Measurements from ENCODE around the gene GOLGA8S. TPM values are rescaled to one million over a fixed set of nuclear protein-coding genes. Genes with fewer than 3 reads are reported as not detected.

Gene GOLGA8S, protein sequence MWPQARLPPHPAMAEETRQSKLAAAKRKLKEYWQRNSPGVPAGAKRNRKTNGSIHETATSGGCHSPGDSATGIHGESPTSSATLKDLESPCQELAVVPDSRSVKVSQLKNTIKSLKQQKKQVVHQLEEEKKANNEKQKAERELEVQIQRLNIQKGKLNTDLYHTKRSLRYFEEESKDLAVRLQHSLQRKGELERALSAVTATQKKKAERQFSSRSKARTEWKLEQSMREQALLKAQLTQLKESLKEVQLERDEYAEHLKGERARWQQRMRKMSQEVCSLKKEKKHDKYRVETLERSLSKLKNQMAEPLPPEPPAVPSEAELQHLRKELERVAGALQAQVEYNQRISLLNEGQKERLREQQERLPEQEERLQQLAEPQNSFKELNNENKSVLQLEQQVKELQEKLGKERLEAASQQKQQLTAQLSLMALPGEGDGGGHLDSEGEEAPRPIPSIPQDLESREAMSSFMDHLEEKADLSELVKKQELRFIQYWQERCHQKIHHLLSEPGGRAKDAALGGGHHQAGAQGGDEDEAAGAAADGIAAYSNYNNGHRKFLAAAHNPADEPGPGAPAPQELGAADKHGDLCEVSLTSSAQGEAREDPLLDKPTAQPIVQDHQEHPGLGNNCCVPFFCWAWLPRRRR
- total RNA-seq (2022; extraction: Qiagen RNA extraction; ENCODE audit: low read depth) = 0.12 to 0.25 TPM (median 0.18 TPM) in 5 replicates

GRCh38 chr15:23354448-23354847 lies at the start of gene GOLGA8S:
Gene GOLGA8S, plus strand, starts transcription at chr15:23354748. Its CDS starts 62 bp downstream, at chr15:23354810.

GRCh38 chr15:23334096-23334495 lies 20.5 kb upstream of the GOLGA8S start, which contains the start of gene GOLGA6L26:
Gene GOLGA6L26, minus strand, starts transcription at chr15:23334196. Its CDS starts 61 bp downstream, at chr15:23334135.

Other genes starting within 250 kb of the GOLGA8S start
- not detected in 5 replicates for gene GOLGA6L1, start 217.9 kb upstream of the GOLGA8S start, total RNA-seq (2022; extraction: Qiagen RNA extraction; ENCODE audit: low read depth)
- not detected in 5 replicates for gene GOLGA6L26, start 20.6 kb upstream of the GOLGA8S start, total RNA-seq (2022; extraction: Qiagen RNA extraction; ENCODE audit: low read depth)
- not detected in 5 replicates for gene GOLGA6L2, start 92.5 kb downstream of the GOLGA8S start, total RNA-seq (2022; extraction: Qiagen RNA extraction; ENCODE audit: low read depth)
- gene MKRN3, start 210.9 kb downstream of the GOLGA8S start, total RNA-seq (2022; extraction: Qiagen RNA extraction; ENCODE audit: low read depth) = 0.78 to 2.9 TPM (median 2.4 TPM) in 5 replicates

Data from A549 treated with ZK216348 at 1 μM for 4 hours (cell line).